Neural cell (in vitro differentiated cells): ENCODE results near the gene HOXA3. TPM values are rescaled to one million over a fixed set of nuclear protein-coding genes. Genes with fewer than 3 reads are reported as not detected.

Source experiments
- H2AFZ ChIP-seq: fragments of 200-600, 300-800 bp; sonication (generic), shearing (Covaris generic); 2 replicates; pipeline ENCODE4 v1.6.0; 2014; ENCODE audit warnings: low read depth, mild to moderate bottlenecking, antibody characterized with exemption, low read length, moderate library complexity
- H3F3A ChIP-seq: fragments of 200-600 bp; shearing (Covaris generic); 2 replicates; pipeline ENCODE4 v1.6.1; 2016; ENCODE audit warnings: mild to moderate bottlenecking, moderate library complexity, mixed read lengths, antibody characterized with exemption, low read length; ENCODE audit not compliant: insufficient read depth, poor library complexity, severe bottlenecking
- H3K27ac ChIP-seq: fragments of 200-600, 300-800 bp; sonication (generic), shearing (Covaris generic); 2 replicates; pipeline ENCODE4 v1.5.1; 2014; ENCODE audit warnings: mild to moderate bottlenecking, low read length, moderate library complexity
- H3K27me3 ChIP-seq: fragments of 300-800, 200-600 bp; sonication (generic), shearing (Covaris generic); 2 replicates; pipeline ENCODE4 v1.6.0; 2014; ENCODE audit warnings: mild to moderate bottlenecking, low read depth, low read length, moderate library complexity; ENCODE audit not compliant: insufficient read depth
- H3K36me3 ChIP-seq: fragments of 300-800, 200-600 bp; sonication (generic), shearing (Covaris generic); 2 replicates; pipeline ENCODE4 v1.5.1; 2014; ENCODE audit warnings: mild to moderate bottlenecking, antibody characterized with exemption, low read length, moderate library complexity; ENCODE audit not compliant: insufficient read depth
- H3K4me2 ChIP-seq: fragments of 300-800, 200-600 bp; sonication (generic), shearing (Covaris generic); 2 replicates; pipeline ENCODE4 v1.6.0; 2014; ENCODE audit warnings: mild to moderate bottlenecking, low read length
- H3K4me3 ChIP-seq: fragments of 300-800, 200-600 bp; sonication (generic), shearing (Covaris generic); 2 replicates; pipeline ENCODE4 v1.5.1; 2014; ENCODE audit warnings: mild to moderate bottlenecking, low read length, moderate library complexity
- H3K79me2 ChIP-seq: fragments of 200-600 bp; shearing (Covaris generic); replicated peaks from 2 replicates; pipeline ENCODE4 v1.6.0; 2014; ENCODE audit warnings: mild to moderate bottlenecking, low read length, moderate library complexity; ENCODE audit not compliant: insufficient read depth
- H3K9ac ChIP-seq: fragments of 300-800, 200-600 bp; sonication (generic), shearing (Covaris generic); 2 replicates; pipeline ENCODE4 v1.6.1; 2016; ENCODE audit warnings: mild to moderate bottlenecking, low read length, mixed read lengths
- H3K9me2 ChIP-seq: fragments of 200-600 bp; shearing (Covaris generic); 2 replicates; pipeline ENCODE4 v1.6.1; 2016; ENCODE audit warnings: mild to moderate bottlenecking, low read length, mixed read lengths; ENCODE audit not compliant: insufficient read depth
- H3K9me3 ChIP-seq: fragments of 200-600, 300-800 bp; sonication (generic), shearing (Covaris generic); 2 replicates; pipeline ENCODE4 v1.6.1; 2016; ENCODE audit warnings: mild to moderate bottlenecking, mixed run types, low read length, moderate library complexity, mixed read lengths
- H4K20me1 ChIP-seq: fragments of 200-600 bp; shearing (Covaris generic); 2 replicates; pipeline ENCODE4 v1.6.1; 2016; ENCODE audit warnings: mild to moderate bottlenecking, mixed run types; ENCODE audit not compliant: insufficient read depth
- CTCF ChIP-seq: fragments of 450-650 bp; IDR thresholded peaks from 2 replicates; pipeline ENCODE4 v1.5.1; 2014; ENCODE audit warnings: antibody characterized with exemption, mild to moderate bottlenecking, moderate library complexity; ENCODE audit not compliant: poor library complexity, severe bottlenecking
- EP300 ChIP-seq: fragments of 450-650 bp; conservative IDR thresholded peaks from 2 replicates; pipeline ENCODE4 v1.6.1; 2014; ENCODE audit warnings: antibody characterized with exemption, mild to moderate bottlenecking, moderate library complexity; ENCODE audit not compliant: poor library complexity, severe bottlenecking
- EZH2 ChIP-seq: fragments of 200-600, 300-800 bp; shearing (Covaris generic), sonication (generic); IDR thresholded peaks from 2 replicates; pipeline ENCODE4 v1.6.1; 2014; ENCODE audit warnings: antibody characterized with exemption, low read length, borderline replicate concordance, mild to moderate bottlenecking; ENCODE audit not compliant: insufficient read depth, poor library complexity, severe bottlenecking
- MXI1 ChIP-seq: fragments of 450-650 bp; conservative IDR thresholded peaks from 2 replicates; pipeline ENCODE4 v1.6.1; 2014; ENCODE audit warnings: antibody characterized with exemption, mild to moderate bottlenecking; ENCODE audit not compliant: poor library complexity, severe bottlenecking
- POLR2AphosphoS5 ChIP-seq: IDR thresholded peaks from 2 replicates; pipeline ENCODE4 v1.6.1; 2012
- RAD21 ChIP-seq: fragments of 450-650 bp; conservative IDR thresholded peaks from 2 replicates; pipeline ENCODE4 v1.6.1; 2014; ENCODE audit warnings: antibody characterized with exemption, mild to moderate bottlenecking, moderate library complexity
- REST ChIP-seq: IDR thresholded peaks from 2 replicates; pipeline ENCODE4 v1.6.1; 2012; ENCODE audit warnings: borderline replicate concordance
- SMC3 ChIP-seq: fragments of 450-650 bp; conservative IDR thresholded peaks from 2 replicates; pipeline ENCODE4 v1.6.1; 2014; ENCODE audit warnings: antibody characterized with exemption, mild to moderate bottlenecking, moderate library complexity; ENCODE audit not compliant: poor library complexity
- TAF1 ChIP-seq: IDR thresholded peaks from 2 replicates; pipeline ENCODE4 v1.6.1; 2012; ENCODE audit warnings: low read depth
- polyA plus RNA-seq: library from polyadenylated mRNA; depleted of rRNA; stranded (reverse); fragments of >200 nt; gene quantifications from 2 replicates; pipeline ENCODE4 v1.2.3, GENCODE V29; 2014

Gene HOXA3
- polyA plus RNA-seq, 1 donor from 2014 or later: not detected

- H3F3A ChIP-seq: no peaks in the 10 kb centered on the region
- H3K9ac ChIP-seq: no peak overlapping the region
- no peaks in the 10 kb centered on the region for H3K36me3 ChIP-seq
- no peaks in the 10 kb centered on the region for H3K79me2 ChIP-seq
- no peak overlapping the region for H3K27ac ChIP-seq
- no peak overlapping the region for H3K4me3 ChIP-seq
- no peak for TF ChIP-seq REST
- TF ChIP-seq EZH2: no peak
- no peak for TF ChIP-seq POLR2AphosphoS5
- no peaks in the 10 kb centered on the region for H4K20me1 ChIP-seq
- no peaks in the 10 kb centered on the region for H3K9me2 ChIP-seq
- no peak overlapping the region for H3K4me2 ChIP-seq
- H3K9me3 ChIP-seq: peaks cover 14% of the 10 kb centered on the region
- no peak overlapping the region for H2AFZ ChIP-seq
- peaks cover 100% of the 10 kb centered on the region for H3K27me3 ChIP-seq
These were observed 29.5 kb upstream of the HOXA3 start for GRCh38 chr7:27181795-27182275.

GRCh38 chr7:27180431-27181420 lies 28.3 kb upstream of the HOXA3 start:
- H2AFZ ChIP-seq: no peak overlapping the region
- peaks cover 10% of the 10 kb centered on the region for H3K9me3 ChIP-seq
- H3K9me2 ChIP-seq: no peaks in the 10 kb centered on the region
- no peak overlapping the region for H3K4me2 ChIP-seq
- no peaks in the 10 kb centered on the region for H3K36me3 ChIP-seq
- H3K79me2 ChIP-seq: no peaks in the 10 kb centered on the region
- TF ChIP-seq RAD21 (no peak), CTCF (no peak), POLR2AphosphoS5 (no peak), REST (no peak), SMC3 (no peak), EZH2 (no peak), MXI1 (no peak), TAF1 (no peak), EP300 (no peak)
- no peak overlapping the region for H3K9ac ChIP-seq
- peaks cover 100% of the 10 kb centered on the region for H3K27me3 ChIP-seq
- H4K20me1 ChIP-seq: no peaks in the 10 kb centered on the region
- no peak overlapping the region for H3K4me3 ChIP-seq
- H3F3A ChIP-seq: no peaks in the 10 kb centered on the region
- no peak overlapping the region for H3K27ac ChIP-seq
